ENCODE data around the gene SRP14.
A peak's percentile ranks its signal among the peaks of the same experiment; 100 is the strongest.

The SRP14 gene

GRCh38 chr15:40067921-40068624 is 29.1 kb upstream of the SRP14 start:
- no peak for DNase-seq

GRCh38 chr15:40066589-40066988 is 27.6 kb upstream of the SRP14 start:
- DNase-seq, result no peak

GRCh38 chr15:40065166-40065565 is 26.2 kb upstream of the SRP14 start:
- DNase-seq, result no peak

GRCh38 chr15:40064231-40064894 is 25.4 kb upstream of the SRP14 start:
- peak; percentile 77 for DNase-seq

- DNase-seq, result peak; percentile 88
Observed at GRCh38 chr15:40063563-40064011, 24.6 kb upstream of the SRP14 start.

GRCh38 chr15:40062816-40063562 is 24.0 kb upstream of the SRP14 start:
- DNase-seq, result no peak

- no peak for DNase-seq
Observed at GRCh38 chr15:40061212-40061901, 22.4 kb upstream of the SRP14 start.

GRCh38 chr15:40060236-40060961 is 21.4 kb upstream of the SRP14 start:
- DNase-seq, result no peak

- no peak for DNase-seq
Observed at GRCh38 chr15:40059821-40060220, 20.8 kb upstream of the SRP14 start.

GRCh38 chr15:40058476-40059140 is 19.6 kb upstream of the SRP14 start:
- peak; percentile 80 for DNase-seq

GRCh38 chr15:40055576-40056293 is 16.8 kb upstream of the SRP14 start:
- DNase-seq, result no peak

- peak; percentile 84 for DNase-seq
Observed at GRCh38 chr15:40054855-40055575, 16.0 kb upstream of the SRP14 start.

- DNase-seq, result no peak
Observed at GRCh38 chr15:40054605-40054854, 15.5 kb upstream of the SRP14 start.

GRCh38 chr15:40053831-40054604 is 15.0 kb upstream of the SRP14 start:
- peak; percentile 47 for DNase-seq

- peak; percentile 11 for DNase-seq
Observed at GRCh38 chr15:40053079-40053830, 14.3 kb upstream of the SRP14 start.

- no peak for DNase-seq
Observed at GRCh38 chr15:40052604-40053003, 13.6 kb upstream of the SRP14 start.

GRCh38 chr15:40051616-40052415 is 12.8 kb upstream of the SRP14 start:
- no peak for DNase-seq

GRCh38 chr15:40050788-40051470 is 11.9 kb upstream of the SRP14 start:
- no peak for DNase-seq

Measured in HCEC 1CT (cell line).